Lower lobe of right lung (tissue), 2 donors: Measurements from ENCODE around the gene DLX2. TPM values are rescaled to one million over a fixed set of nuclear protein-coding genes. Genes with fewer than 3 reads are reported as not detected.

Experiments
- ATAC-seq, 2 donors: fragments of 200-7000 bp; cut with Tn5 transposase; one replicate each; pipeline ENCODE4 v1.9.1; 2020 to 2022; ENCODE audit warnings: mild to moderate bottlenecking in 2 of 2, moderate library complexity in 2 of 2
- DNase-seq: peaks from one replicate; pipeline ENCODE4 v3.0.0-alpha.2; 2020
- H3K27ac ChIP-seq: fragments of 200-600 bp; one replicate; pipeline ENCODE4 v1.8.0; 2022
- H3K27me3 ChIP-seq: fragments of 200-600 bp; one replicate; pipeline ENCODE4 v1.8.0; 2022; ENCODE audit warnings: low read depth
- H3K36me3 ChIP-seq: fragments of 200-600 bp; one replicate; pipeline ENCODE4 v1.8.0; 2022; ENCODE audit warnings: mild to moderate bottlenecking
- H3K4me1 ChIP-seq: fragments of 200-600 bp; one replicate; pipeline ENCODE4 v1.8.0; 2022
- H3K4me3 ChIP-seq: fragments of 200-600 bp; one replicate; pipeline ENCODE4 v1.8.0; 2022; ENCODE audit warnings: mild to moderate bottlenecking
- H3K9me3 ChIP-seq: fragments of 200-600 bp; one replicate; pipeline ENCODE4 v1.8.0; 2022
- CTCF ChIP-seq: fragments of 200-600 bp; IDR thresholded peaks from one replicate; pipeline ENCODE4 v1.8.0; 2022; ENCODE audit warnings: antibody characterized with exemption, mild to moderate bottlenecking
- intact Hi-C: fragments of 100-400 bp; cut with DNase I; formaldehyde crosslinking; loops from one replicate; pipeline ENCODE4 v1.11.0; 2022
- total RNA-seq: library from RNA; stranded (reverse); fragmentation: NEBNext Ultra II Directional; extraction: Animal tissue kit (Norgen Biotek cat#: 25700); gene quantifications from one replicate; pipeline ENCODE4 v1.2.1, GENCODE V29; 2021
- donor health status: DM: no; HTN: yes; CAD: no; lungs with severe emphysema.

The DLX2 gene
- total RNA-seq, 1 donor from 2014 or later: not detected

- Histone ChIP-seq H3K27ac (no peak overlapping the region), H3K4me3 (no peak overlapping the region), H3K27me3 (peaks cover 100% of the 10 kb centered on the region), H3K9me3 (no peaks in the 10 kb centered on the region), H3K36me3 (no peaks in the 10 kb centered on the region), H3K4me1 (peaks cover 41% of the 10 kb centered on the region)
- no peak for ATAC-seq
- no peak for TF ChIP-seq CTCF
- intact Hi-C loops: no loop called here
- no peak for DNase-seq
Measured at GRCh38 chr2:172087780-172088244, 14.9 kb downstream of the DLX2 start.

GRCh38 chr2:172087207-172087779 lies 15.4 kb downstream of the DLX2 start:
- ATAC-seq (no peak), DNase-seq (no peak)
- no peaks in the 10 kb centered on the region for H3K9me3 ChIP-seq
- no peak for TF ChIP-seq CTCF
- H3K27ac ChIP-seq: no peak overlapping the region
- H3K27me3 ChIP-seq: peaks cover 100% of the 10 kb centered on the region
- H3K4me1 ChIP-seq: peaks cover 46% of the 10 kb centered on the region
- no peaks in the 10 kb centered on the region for H3K36me3 ChIP-seq
- intact Hi-C loops: no loop called here
- no peak overlapping the region for H3K4me3 ChIP-seq

- peak in 1 of 2 donors; percentile 20 for ATAC-seq
Measured at GRCh38 chr2:172086241-172087206, 16.2 kb downstream of the DLX2 start.

GRCh38 chr2:172085460-172086159 lies 17.1 kb downstream of the DLX2 start, which contains the start of gene DLX1:
Gene DLX1, plus strand, starts transcription at chr2:172085507. Its CDS starts 171 bp downstream, at chr2:172085678.
- H3K4me3 ChIP-seq: peak within 1 kb of the TSS; percentile 52
- TF ChIP-seq CTCF: no peak
- H3K36me3 ChIP-seq: no peaks in the 10 kb centered on the region
- no peaks in the 10 kb centered on the region for H3K9me3 ChIP-seq
- peak in 1 of 2 donors; percentile 28 for ATAC-seq
- H3K4me1 ChIP-seq: peaks cover 46% of the 10 kb centered on the region
- no peak within 1 kb of the TSS for H3K27ac ChIP-seq
- H3K27me3 ChIP-seq: peaks cover 100% of the 10 kb centered on the region
- DNase-seq: no peak
- intact Hi-C loops: no loop called here

More at GRCh38 chr2:172086241-172087206, 16.2 kb downstream of the DLX2 start:
- Histone ChIP-seq H3K4me1 (peaks cover 46% of the 10 kb centered on the region), H3K27ac (no peak overlapping the region), H3K4me3 (no peak overlapping the region), H3K36me3 (no peaks in the 10 kb centered on the region), H3K27me3 (peaks cover 100% of the 10 kb centered on the region), H3K9me3 (no peaks in the 10 kb centered on the region)
- intact Hi-C loops: no loop called here
- no peak for DNase-seq
- TF ChIP-seq CTCF: no peak
